SJSA1 (cell line): Measurements from ENCODE around the gene TMPRSS9. TPM values are rescaled to one million over a fixed set of nuclear protein-coding genes. Genes with fewer than 3 reads are reported as not detected.

Experiments used
- DNase-seq, 2 experiments: peaks; one replicate each; pipeline ENCODE4 v3.0.0-alpha.2; 2015 to 2020; ENCODE audit warnings: low spot score in 2 of 2, low read depth in 1 of 2
- H3K27ac ChIP-seq: fragments of 250-450 bp; sonication (Bioruptor Pico); 2 replicates; pipeline ENCODE4 v1.5.1; 2020; ENCODE audit warnings: mild to moderate bottlenecking, moderate library complexity
- H3K27me3 ChIP-seq: fragments of 250-450 bp; sonication (Bioruptor Pico); replicated peaks from 2 replicates; pipeline ENCODE4 v1.5.1; 2020; ENCODE audit warnings: mild to moderate bottlenecking, moderate library complexity
- H3K36me3 ChIP-seq: fragments of 250-450 bp; sonication (Bioruptor Pico); 2 replicates; pipeline ENCODE4 v1.5.1; 2020; ENCODE audit warnings: mild to moderate bottlenecking
- H3K4me1 ChIP-seq: fragments of 250-450 bp; sonication (Bioruptor Pico); replicated peaks from 2 replicates; pipeline ENCODE4 v1.6.1; 2021; ENCODE audit warnings: mild to moderate bottlenecking
- H3K4me3 ChIP-seq: fragments of 250-450 bp; sonication (Bioruptor Pico); 2 replicates; pipeline ENCODE4 v1.5.1; 2020; ENCODE audit warnings: mild to moderate bottlenecking
- H3K9me3 ChIP-seq: fragments of 250-450 bp; sonication (Bioruptor Pico); replicated peaks from 2 replicates; pipeline ENCODE4 v1.5.1; 2020; ENCODE audit warnings: mild to moderate bottlenecking
- total RNA-seq: library from RNA; depleted of rRNA; stranded (reverse); fragments of >200 nt; shearing (Covaris generic); gene quantifications from 2 replicates; pipeline ENCODE4 v1.2.3, GENCODE V29; 2014

TMPRSS9 gene
- total RNA-seq, 1 experiment from 2014 or later: not detected

DNA sequence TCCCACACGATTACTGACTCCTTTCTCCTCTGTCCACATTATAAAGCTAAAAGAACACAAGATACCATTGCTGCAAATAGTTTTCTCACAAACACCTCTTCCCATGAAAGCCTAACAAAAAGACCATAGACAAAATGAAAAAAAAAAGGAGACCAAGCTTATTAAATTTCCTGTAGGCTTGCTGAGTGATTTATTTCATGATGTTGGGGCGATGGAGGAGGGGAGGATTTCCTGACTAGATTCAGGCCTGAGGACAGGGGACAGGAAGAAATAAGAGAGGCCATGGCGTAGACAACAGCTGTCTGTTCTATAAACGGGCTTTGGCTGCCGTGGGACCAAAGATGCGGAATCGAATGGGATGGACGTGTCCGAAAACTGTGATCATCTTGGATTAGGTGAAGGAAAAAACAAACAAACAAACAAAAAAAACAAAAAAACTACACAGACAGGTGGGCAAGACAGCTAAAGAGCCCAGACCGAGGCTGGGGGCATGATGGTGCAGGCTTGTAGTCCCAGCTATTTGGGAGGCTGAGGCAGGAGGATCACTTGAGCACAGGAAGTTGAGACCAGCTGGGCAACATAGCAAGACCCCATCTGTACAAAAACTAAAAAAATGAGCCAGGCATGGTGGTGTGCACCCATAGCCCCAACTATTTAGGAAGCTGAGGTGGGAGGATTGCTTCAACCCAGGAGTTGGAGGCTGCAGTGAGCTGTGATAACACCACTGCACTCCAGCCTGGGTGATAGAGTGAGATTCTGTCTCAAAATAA is 5.3 kb downstream of the TMPRSS9 start:
- Histone ChIP-seq H3K9me3 (peaks cover 2% of the 10 kb centered on the region), H3K4me3 (no peak overlapping the region), H3K27me3 (peaks cover 19% of the 10 kb centered on the region), H3K27ac (no peak overlapping the region), H3K36me3 (no peaks in the 10 kb centered on the region), H3K4me1 (no peaks in the 10 kb centered on the region)
- no peak for DNase-seq

DNA sequence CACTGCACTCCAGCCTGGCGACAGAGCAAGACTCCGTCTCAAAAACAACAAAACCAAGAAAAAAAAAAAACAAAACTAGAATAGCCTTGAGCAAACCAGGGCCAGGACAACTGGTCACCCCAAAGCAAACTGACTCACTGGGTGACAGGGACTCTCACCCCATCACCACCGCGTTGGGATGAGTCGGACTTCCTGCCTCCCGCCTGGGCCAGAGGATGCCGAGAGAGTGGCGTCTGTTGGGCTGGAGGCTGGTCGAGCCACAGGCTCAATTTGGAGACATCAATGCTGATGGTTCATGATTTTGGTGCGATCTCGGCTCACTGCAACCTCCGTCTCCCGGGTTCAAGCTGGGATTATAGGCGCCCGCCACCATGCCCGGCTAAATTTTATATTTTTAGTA is 11.6 kb downstream of the TMPRSS9 start:
- no peaks in the 10 kb centered on the region for H3K4me1 ChIP-seq
- H3K4me3 ChIP-seq: no peak overlapping the region
- H3K9me3 ChIP-seq: peaks cover 2% of the 10 kb centered on the region
- H3K27me3 ChIP-seq: no peaks in the 10 kb centered on the region
- DNase-seq: no peak
- H3K36me3 ChIP-seq: no peaks in the 10 kb centered on the region
- H3K27ac ChIP-seq: no peak overlapping the region

DNA sequence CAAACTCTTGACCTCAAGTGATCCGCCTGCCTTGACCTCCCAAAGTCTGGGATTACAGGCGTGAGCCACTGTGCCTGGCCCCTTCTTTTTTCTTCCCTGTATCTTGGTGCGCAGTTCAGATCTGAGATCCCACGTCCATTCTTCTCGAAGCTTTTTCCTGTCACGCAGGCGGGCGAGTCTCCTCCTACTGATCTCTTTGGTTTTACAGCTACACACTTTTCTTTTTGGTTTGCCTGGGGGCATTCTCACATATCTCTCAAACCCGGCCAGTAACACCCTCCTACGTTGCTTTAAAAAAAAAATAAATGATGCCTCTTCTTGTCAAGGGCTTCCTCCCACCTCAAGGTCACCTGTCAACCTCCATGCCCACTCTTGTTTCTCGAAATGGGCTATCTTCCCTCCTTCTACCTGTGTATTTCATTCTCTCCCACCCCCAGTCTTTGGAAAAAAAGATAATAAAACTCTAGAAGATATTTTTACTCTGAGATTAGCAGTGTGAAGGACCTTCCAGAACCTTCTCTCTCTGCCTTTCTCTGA is 12.1 kb downstream of the TMPRSS9 start:
- Histone ChIP-seq H3K9me3 (no peaks in the 10 kb centered on the region; the same call in 1 of the 2 replicates), H3K27me3 (no peaks in the 10 kb centered on the region), H3K4me1 (no peaks in the 10 kb centered on the region), H3K36me3 (no peaks in the 10 kb centered on the region), H3K4me3 (no peak overlapping the region), H3K27ac (no peak overlapping the region)
- no peak for DNase-seq

DNA sequence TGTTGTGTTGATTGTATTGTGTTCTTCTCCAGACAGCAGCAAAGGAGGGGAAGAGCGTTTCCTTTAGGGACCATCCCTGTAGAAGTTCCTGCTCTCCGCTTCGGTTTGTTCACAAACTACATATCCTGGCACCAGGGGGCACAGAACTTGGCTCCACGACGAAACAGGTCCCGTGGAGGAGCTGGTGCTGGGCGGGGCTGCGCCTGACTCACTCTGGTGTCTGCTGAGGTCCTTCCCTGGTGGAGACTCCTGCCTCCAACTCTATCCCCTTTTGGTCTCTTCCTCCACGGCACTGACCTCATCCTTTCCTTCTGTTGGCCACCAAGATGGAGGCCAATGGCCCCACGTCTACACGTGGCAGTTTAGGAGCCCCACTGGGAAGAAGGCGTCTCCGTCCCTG is 14.7 kb downstream of the TMPRSS9 start:
- Histone ChIP-seq H3K36me3 (no peaks in the 10 kb centered on the region), H3K4me1 (no peaks in the 10 kb centered on the region), H3K27ac (no peak overlapping the region), H3K9me3 (peaks cover 8% of the 10 kb centered on the region), H3K4me3 (no peak overlapping the region), H3K27me3 (no peaks in the 10 kb centered on the region)
- DNase-seq: no peak

DNA sequence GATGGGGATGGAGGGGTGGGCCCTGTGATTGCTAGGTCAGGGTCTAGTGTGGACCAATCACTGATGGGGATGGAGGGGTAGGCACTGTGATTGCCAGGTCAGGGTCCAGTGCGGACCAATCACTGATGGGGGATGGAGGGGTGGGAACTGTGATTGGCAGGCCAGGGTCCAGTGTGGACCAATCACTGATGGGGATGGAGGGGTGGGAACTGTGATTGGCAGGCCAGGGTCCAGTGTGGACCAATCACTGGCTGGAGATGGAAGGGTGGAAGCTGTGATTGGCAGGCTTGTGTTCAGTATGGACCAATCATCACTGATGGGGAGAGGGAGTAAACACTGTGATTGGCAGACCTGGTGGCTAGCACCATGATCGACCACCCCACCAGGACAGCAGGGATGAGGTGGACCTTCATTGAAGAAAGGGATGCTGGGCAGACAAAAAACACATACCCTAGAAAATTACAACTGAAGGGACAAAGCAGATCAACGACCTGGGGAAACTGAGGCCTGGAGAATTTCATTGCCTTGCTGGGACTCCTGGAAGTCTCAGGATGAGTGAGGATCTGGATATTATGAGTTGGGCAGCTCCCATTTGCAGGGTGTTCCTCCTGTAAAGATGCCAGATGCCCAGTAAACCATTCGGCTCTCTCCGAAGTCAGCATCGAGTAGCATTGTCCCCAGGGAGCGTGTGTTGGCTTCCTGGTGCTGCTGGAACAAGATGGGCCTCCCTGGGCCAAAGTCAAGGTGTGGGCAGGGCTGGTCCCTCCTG is 15.5 kb downstream of the TMPRSS9 start:
- H3K36me3 ChIP-seq: no peaks in the 10 kb centered on the region
- H3K27me3 ChIP-seq: no peaks in the 10 kb centered on the region
- peaks cover 9% of the 10 kb centered on the region for H3K9me3 ChIP-seq
- H3K4me1 ChIP-seq: no peaks in the 10 kb centered on the region
- no peak for DNase-seq
- no peak overlapping the region for H3K4me3 ChIP-seq
- no peak overlapping the region for H3K27ac ChIP-seq

DNA sequence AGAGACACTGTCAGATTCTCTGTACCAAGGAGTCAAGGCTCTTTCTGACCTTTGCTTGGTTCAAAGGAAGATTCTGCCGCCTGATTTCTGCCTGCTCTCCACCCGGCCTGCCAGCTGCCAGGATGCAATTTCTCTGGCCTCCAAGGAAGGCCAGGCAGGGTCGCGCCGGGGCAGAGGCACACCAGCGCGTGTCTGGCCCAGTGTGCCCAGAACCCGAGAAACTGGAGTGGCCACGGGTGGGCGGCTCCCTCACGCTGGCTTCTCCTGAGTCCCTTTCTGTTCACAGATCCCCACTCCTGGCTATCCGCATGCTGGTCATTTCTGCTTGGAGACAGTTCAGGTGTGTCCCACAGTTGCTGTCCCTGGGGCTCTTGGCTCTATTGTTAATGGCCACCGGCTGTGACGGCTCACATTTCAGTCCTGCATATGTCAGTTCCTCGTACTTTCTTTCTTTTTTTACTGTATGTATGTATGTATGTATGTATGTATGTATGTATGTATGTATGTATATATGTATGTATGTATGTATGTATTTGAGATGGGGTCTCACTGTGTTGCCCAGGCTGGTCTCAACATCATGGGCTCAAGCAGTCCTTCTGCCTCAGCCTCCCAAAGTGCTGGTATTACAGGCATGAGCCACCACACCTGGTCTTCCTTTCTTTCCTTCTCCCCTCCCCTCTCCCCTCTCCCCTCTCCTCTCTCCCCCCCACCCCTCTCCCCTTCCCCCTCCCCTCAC is 16.9 kb downstream of the TMPRSS9 start:
- Histone ChIP-seq H3K36me3 (no peaks in the 10 kb centered on the region), H3K9me3 (peaks cover 12% of the 10 kb centered on the region), H3K4me1 (no peaks in the 10 kb centered on the region), H3K27ac (no peak overlapping the region), H3K27me3 (no peaks in the 10 kb centered on the region), H3K4me3 (no peak overlapping the region)
- DNase-seq: no peak

DNA sequence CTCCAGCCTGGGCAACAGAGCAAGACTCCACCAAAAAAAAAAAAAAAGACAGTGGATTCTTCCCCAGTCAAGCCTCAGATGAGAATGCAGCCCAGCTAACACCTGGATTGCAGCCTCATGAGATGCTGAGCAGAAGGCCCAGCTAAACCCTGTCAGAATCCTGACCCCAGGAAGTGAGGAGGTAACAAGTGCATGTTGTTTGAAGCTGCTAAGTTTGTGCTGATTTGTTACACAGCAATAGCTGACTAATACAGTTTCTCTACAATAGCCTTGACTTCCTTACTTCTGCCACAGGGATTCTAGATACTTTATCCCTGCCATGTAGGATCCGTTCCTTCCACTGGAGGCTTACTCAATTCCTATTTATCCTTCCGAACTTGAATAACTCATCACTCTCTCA is 20.5 kb downstream of the TMPRSS9 start:
- peaks cover 3% of the 10 kb centered on the region for H3K4me1 ChIP-seq
- no peak overlapping the region for H3K4me3 ChIP-seq
- no peaks in the 10 kb centered on the region for H3K36me3 ChIP-seq
- no peaks in the 10 kb centered on the region for H3K27me3 ChIP-seq
- peaks cover 12% of the 10 kb centered on the region for H3K9me3 ChIP-seq
- no peak overlapping the region for H3K27ac ChIP-seq
- DNase-seq: no peak

DNA sequence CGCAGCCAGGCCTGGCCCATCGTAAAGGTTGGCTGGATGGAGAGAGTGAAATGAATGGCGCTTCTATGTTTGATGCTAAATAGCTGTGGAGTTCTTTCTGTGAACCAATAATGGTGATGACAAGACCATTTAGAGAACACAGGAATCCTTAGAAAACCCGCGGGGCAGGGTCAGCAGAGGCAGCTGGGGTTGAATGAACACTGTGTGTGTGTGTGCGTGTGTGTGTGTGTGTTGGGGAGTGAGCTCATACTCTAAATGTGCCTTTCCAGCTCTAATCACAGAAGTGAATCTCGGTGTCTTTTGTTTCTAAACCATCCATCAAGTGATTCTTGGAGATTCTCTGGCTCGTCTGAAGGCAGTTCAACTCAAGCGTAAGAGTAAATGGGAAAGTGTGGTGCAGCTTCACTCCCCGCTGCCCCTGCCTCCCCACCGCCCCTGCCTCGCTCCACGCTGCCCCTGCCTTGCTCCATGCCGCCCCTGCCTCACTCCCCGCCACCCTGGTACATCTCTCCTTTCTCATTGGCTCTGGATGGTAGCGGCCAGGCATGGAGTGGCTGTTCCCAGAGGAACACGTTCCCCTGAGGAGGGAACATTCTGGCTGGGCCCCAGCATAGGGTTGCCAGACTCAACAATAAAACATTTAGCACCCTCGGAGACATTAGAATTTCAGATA is 21.2 kb downstream of the TMPRSS9 start:
- no peak for DNase-seq
- H3K27me3 ChIP-seq: no peaks in the 10 kb centered on the region

DNA sequence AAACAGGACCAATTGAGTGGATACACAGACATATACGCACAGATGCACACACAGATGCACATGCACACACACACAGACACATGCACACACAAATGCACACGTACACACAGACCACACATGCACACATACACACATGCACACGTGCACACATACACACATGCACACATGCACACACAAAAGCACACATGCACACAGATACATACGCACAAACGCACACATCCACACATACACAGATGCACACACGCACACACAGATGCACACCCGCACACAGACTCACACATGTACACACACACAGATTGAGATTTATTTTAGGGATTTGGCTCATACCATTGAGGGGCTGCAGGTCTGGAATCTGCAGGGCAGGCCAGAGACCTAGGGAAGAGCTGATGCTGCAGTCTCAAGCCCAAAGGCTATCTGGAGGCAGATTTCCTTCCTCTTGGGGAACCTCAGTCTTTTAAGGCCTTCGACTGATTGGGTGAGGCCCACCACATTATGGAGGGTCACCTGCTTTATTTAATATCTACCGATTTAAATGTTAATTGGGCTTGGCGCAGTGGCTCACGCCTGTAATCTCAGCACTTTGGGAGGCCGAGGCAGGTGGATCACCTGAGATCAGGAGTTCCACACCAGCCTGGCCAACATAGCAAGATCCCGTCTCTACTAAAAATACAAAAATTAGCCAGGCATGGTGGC is 22.6 kb downstream of the TMPRSS9 start:
- H3K9me3 ChIP-seq: peaks cover 12% of the 10 kb centered on the region
- H3K27ac ChIP-seq: no peak overlapping the region
- H3K4me3 ChIP-seq: no peak overlapping the region
- DNase-seq: no peak
- H3K4me1 ChIP-seq: peaks cover 3% of the 10 kb centered on the region
- no peaks in the 10 kb centered on the region for H3K36me3 ChIP-seq
- H3K27me3 ChIP-seq: no peaks in the 10 kb centered on the region

More for the DNA sequence above, 21.2 kb downstream of the TMPRSS9 start:
- H3K9me3 ChIP-seq: peaks cover 12% of the 10 kb centered on the region
- H3K4me1 ChIP-seq: peaks cover 3% of the 10 kb centered on the region
- H3K36me3 ChIP-seq: no peaks in the 10 kb centered on the region
- no peak overlapping the region for H3K4me3 ChIP-seq
- no peak overlapping the region for H3K27ac ChIP-seq

DNA sequence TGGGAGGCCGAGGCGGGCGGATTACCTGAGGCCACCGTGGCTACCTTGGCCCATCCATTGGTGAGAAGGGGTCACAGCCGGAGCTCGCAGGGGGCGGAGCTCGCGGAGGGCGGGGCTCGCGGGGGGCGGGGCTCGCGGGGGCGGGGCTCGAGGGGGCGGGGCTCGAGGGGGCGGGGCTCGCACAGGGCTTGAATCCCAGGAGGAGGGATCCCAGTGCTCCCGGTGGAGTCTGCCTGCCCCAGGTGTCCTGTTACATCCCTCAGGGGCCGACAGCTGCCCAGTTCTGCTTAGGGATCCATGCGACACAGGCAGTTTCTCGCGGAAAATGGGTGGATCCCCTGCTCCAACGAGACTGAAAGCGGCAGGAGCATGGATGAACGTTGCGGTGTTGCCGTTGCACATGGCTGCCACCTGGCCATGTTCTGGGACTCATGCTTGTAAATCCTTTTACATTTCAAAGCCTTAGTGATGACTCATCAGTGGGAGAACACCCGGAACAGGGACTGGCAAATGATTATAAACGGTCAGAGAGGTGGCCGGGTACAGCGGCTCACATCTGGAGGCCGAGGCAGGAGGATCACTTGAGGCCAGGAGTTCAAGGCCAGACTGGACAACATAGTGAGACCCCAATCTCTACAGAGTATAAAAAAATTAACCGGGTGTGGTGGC is 25.1 kb downstream of the TMPRSS9 start:
- H3K9me3 ChIP-seq: peaks cover 4% of the 10 kb centered on the region
- peaks cover 3% of the 10 kb centered on the region for H3K4me1 ChIP-seq
- peak; percentile 44 to 57 for DNase-seq
- H3K4me3 ChIP-seq: no peak overlapping the region
- no peaks in the 10 kb centered on the region for H3K36me3 ChIP-seq
- no peak overlapping the region for H3K27ac ChIP-seq
- no peaks in the 10 kb centered on the region for H3K27me3 ChIP-seq

DNA sequence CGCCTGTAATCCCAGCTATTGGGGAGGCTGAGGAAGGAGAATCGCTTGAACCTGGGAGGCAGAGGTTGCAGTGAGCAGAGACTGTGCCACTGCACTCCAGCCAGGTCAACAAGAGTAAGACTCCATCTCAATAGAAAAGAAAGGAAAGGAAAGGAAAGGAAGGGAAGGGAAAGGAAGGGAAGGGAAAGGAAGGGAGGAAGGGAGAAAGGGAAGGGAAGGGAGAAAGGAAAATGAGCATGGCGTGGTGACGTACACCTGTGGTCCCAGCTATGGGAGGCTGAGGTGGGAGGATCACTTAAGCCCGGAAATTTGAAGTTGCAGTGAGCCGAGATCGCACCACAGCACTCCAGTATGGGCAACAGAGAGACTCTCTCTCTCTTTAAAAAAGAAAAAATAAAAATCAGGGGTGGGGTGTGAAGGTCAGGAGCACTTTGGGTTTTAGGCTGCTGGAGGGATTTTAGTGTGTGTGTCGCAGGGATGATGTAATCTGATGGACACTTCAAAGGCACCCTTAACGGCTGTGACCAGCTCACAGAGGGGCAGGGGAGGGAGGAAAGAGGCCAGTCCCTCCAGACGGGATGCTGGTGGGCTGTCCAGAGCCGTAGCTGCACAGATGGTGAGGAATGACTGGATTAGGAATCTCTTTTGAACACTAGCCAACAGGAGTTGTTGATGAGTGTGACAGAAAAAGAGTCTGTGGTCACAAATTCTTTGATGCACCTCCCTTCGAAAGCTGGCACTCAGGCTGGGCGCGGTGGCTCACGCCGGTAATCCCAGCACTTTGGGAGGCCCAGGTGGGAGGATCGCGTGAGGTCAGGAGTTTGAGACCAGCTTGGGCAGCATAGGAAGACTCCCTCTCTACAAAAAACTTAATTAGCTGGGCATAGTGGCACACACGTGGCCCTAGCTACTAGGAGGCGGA is 27.6 kb downstream of the TMPRSS9 start:
- Histone ChIP-seq H3K4me3 (no peak overlapping the region), H3K9me3 (no peaks in the 10 kb centered on the region), H3K4me1 (peaks cover 3% of the 10 kb centered on the region), H3K27ac (no peak overlapping the region), H3K36me3 (no peaks in the 10 kb centered on the region), H3K27me3 (no peaks in the 10 kb centered on the region)
- DNase-seq: no peak

DNA sequence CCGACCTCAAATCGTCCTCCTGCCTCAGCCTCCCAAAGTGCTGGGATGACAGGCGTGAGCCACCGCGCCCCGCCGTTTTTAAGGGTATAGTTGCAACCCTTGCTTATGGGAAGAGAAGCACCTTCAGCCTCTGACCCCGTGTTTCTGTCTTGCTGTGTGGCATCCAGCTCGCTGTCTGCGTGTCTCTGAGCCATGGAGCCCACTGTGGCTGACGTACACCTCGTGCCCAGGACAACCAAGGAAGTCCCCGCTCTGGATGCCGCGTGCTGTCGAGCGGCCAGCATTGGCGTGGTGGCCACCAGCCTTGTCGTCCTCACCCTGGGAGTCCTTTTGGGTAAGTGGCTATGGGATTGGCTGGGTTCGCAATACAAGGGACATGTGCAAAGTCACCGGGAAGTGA is 29.5 kb downstream of the TMPRSS9 start:
- Histone ChIP-seq H3K4me1 (peaks cover 5% of the 10 kb centered on the region), H3K36me3 (no peaks in the 10 kb centered on the region), H3K27me3 (no peaks in the 10 kb centered on the region), H3K4me3 (no peak overlapping the region), H3K27ac (no peak overlapping the region), H3K9me3 (no peaks in the 10 kb centered on the region; the same call in 1 of the 2 replicates)
- DNase-seq: no peak
